Measurements from ENCODE around the gene SLC27A2. TPM values are rescaled to one million over a fixed set of nuclear protein-coding genes. Genes with fewer than 3 reads are reported as not detected.

SLC27A2 gene
- total RNA-seq, 1 donor from 2014 or later = not detected

- peaks cover 12% of the 10 kb centered on the region for H3K9me3 Mint-ChIP-seq (ENCODE audit: unreplicated experiment)
- DNase-seq (ENCODE audit: extremely low spot score, unreplicated experiment) = no peak
- no peak overlapping the region for H3K4me3 Mint-ChIP-seq (ENCODE audit: unreplicated experiment)
- H3K36me3 Mint-ChIP-seq (ENCODE audit: unreplicated experiment) = no peaks in the 10 kb centered on the region
- TF ChIP-seq, protein P1, sequence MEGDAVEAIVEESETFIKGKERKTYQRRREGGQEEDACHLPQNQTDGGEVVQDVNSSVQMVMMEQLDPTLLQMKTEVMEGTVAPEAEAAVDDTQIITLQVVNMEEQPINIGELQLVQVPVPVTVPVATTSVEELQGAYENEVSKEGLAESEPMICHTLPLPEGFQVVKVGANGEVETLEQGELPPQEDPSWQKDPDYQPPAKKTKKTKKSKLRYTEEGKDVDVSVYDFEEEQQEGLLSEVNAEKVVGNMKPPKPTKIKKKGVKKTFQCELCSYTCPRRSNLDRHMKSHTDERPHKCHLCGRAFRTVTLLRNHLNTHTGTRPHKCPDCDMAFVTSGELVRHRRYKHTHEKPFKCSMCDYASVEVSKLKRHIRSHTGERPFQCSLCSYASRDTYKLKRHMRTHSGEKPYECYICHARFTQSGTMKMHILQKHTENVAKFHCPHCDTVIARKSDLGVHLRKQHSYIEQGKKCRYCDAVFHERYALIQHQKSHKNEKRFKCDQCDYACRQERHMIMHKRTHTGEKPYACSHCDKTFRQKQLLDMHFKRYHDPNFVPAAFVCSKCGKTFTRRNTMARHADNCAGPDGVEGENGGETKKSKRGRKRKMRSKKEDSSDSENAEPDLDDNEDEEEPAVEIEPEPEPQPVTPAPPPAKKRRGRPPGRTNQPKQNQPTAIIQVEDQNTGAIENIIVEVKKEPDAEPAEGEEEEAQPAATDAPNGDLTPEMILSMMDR (IDR thresholded peaks at IDR 0.05) = no peak
- no peak overlapping the region for H3K27ac Mint-ChIP-seq (ENCODE audit: unreplicated experiment)
- H3K4me1 Mint-ChIP-seq (ENCODE audit: unreplicated experiment) = peaks cover 4% of the 10 kb centered on the region
- H3K27me3 Mint-ChIP-seq (ENCODE audit: unreplicated experiment) = peaks cover 36% of the 10 kb centered on the region
Observed at GRCh38 chr15:50218691-50219090, 36.7 kb downstream of the SLC27A2 start.

- H3K36me3 Mint-ChIP-seq (ENCODE audit: unreplicated experiment) = no peaks in the 10 kb centered on the region
- no peak overlapping the region for H3K4me3 Mint-ChIP-seq (ENCODE audit: unreplicated experiment)
- peaks cover 4% of the 10 kb centered on the region for H3K4me1 Mint-ChIP-seq (ENCODE audit: unreplicated experiment)
- no peak for DNase-seq (ENCODE audit: extremely low spot score, unreplicated experiment)
- TF ChIP-seq, protein P1 (IDR thresholded peaks at IDR 0.05) = no peak
- no peak overlapping the region for H3K27ac Mint-ChIP-seq (ENCODE audit: unreplicated experiment)
- H3K9me3 Mint-ChIP-seq (ENCODE audit: unreplicated experiment) = peaks cover 11% of the 10 kb centered on the region
- peaks cover 27% of the 10 kb centered on the region for H3K27me3 Mint-ChIP-seq (ENCODE audit: unreplicated experiment)
Observed at GRCh38 chr15:50219820-50220219, 37.8 kb downstream of the SLC27A2 start.

DNA sequence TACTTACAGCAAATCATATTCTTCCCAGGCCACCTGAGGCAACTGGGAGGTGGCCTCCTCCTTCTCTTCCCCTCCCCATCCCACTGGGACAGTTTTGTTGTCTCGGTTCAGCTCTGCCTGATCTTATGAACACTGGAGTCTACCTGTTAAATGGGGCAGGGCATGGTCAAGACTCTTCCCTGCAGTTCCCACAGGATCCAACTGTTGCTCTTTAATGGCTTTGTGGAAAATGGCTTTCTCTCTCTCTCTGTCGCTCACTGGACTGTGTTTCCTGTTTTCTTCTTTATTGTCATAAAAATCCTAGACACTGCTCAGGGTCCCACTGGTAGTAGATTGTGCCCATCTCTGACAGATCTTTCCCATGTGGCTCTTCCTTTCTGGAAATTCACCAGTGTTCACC, 40.2 kb downstream of the SLC27A2 start:
- no peaks in the 10 kb centered on the region for H3K9me3 Mint-ChIP-seq (ENCODE audit: unreplicated experiment)
- TF ChIP-seq, protein P1 (IDR thresholded peaks at IDR 0.05) = no peak
- no peaks in the 10 kb centered on the region for H3K36me3 Mint-ChIP-seq (ENCODE audit: unreplicated experiment)
- H3K4me1 Mint-ChIP-seq (ENCODE audit: unreplicated experiment) = peaks cover 4% of the 10 kb centered on the region
- DNase-seq (ENCODE audit: extremely low spot score, unreplicated experiment) = no peak
- peaks cover 16% of the 10 kb centered on the region for H3K27me3 Mint-ChIP-seq (ENCODE audit: unreplicated experiment)
- H3K4me3 Mint-ChIP-seq (ENCODE audit: unreplicated experiment) = no peak overlapping the region
- no peak overlapping the region for H3K27ac Mint-ChIP-seq (ENCODE audit: unreplicated experiment)

DNA sequence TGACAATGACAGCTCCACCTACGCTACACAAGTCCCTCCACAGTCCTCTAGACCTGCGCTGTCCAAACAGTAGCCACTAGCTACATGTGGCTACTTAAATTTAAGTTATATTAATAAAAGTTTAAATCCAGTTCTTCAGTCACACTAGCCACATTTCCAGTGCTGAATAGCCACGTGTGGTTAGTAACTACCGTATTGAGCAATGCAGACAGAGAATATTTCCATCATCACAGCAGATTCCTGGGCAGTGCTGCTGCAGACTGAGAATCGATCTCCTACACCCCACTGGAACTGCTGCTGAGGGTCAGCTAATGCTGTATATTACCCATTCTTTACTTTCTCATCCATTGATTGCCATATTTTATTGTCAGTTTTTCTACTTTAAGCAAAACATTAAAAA, 42.6 kb downstream of the SLC27A2 start:
- no peaks in the 10 kb centered on the region for H3K4me1 Mint-ChIP-seq (ENCODE audit: unreplicated experiment)
- no peaks in the 10 kb centered on the region for H3K36me3 Mint-ChIP-seq (ENCODE audit: unreplicated experiment)
- no peaks in the 10 kb centered on the region for H3K9me3 Mint-ChIP-seq (ENCODE audit: unreplicated experiment)
- no peak overlapping the region for H3K27ac Mint-ChIP-seq (ENCODE audit: unreplicated experiment)
- H3K4me3 Mint-ChIP-seq (ENCODE audit: unreplicated experiment) = no peak overlapping the region
- TF ChIP-seq, protein P1 (IDR thresholded peaks at IDR 0.05) = no peak
- DNase-seq (ENCODE audit: extremely low spot score, unreplicated experiment) = no peak
- H3K27me3 Mint-ChIP-seq (ENCODE audit: unreplicated experiment) = peaks cover 7% of the 10 kb centered on the region

GRCh38 chr15:50225057-50225456, 43.1 kb downstream of the SLC27A2 start:
- H3K4me1 Mint-ChIP-seq (ENCODE audit: unreplicated experiment) = no peaks in the 10 kb centered on the region
- no peak for DNase-seq (ENCODE audit: extremely low spot score, unreplicated experiment)
- H3K9me3 Mint-ChIP-seq (ENCODE audit: unreplicated experiment) = no peaks in the 10 kb centered on the region
- H3K4me3 Mint-ChIP-seq (ENCODE audit: unreplicated experiment) = no peak overlapping the region
- TF ChIP-seq, protein P1 (IDR thresholded peaks at IDR 0.05) = no peak
- peaks cover 7% of the 10 kb centered on the region for H3K27me3 Mint-ChIP-seq (ENCODE audit: unreplicated experiment)
- H3K27ac Mint-ChIP-seq (ENCODE audit: unreplicated experiment) = no peak overlapping the region
- H3K36me3 Mint-ChIP-seq (ENCODE audit: unreplicated experiment) = no peaks in the 10 kb centered on the region

All from osteocyte (in vitro differentiated cells).